ENCODE data around the gene TOP2B.

Gene TOP2B

DNA sequence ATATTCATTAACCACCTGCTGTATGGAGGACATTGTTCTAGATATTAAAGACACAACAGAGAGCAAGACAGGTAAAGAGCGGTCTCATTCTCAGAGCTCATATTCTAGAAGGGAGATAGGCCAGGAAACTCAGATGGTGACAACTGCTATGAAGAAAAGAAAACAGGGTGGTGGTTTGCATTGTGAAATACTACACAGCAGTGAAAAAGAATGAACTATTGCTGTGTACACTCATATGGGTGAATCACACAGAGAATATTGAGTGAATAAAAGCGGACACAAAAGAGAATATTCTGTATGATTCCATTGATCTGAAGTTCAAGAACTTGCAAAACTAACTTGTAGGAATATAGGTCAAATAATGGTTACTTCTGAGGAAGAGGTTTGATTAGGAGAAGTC is 76.7 kb downstream of the TOP2B start:
- no peak overlapping the region for H3K27ac ChIP-seq (ENCODE audit: low read length, poor library complexity, severe bottlenecking)
- peaks cover 0 to 15% of the 10 kb centered on the region in 2 experiments for H3K27me3 ChIP-seq (ENCODE audit: control insufficient read depth in 1 of 2, insufficient read depth in 1 of 2, low read length in 2 of 2)
- H4K8ac ChIP-seq (ENCODE audit: low read length), result no peak overlapping the region
- H2AFZ ChIP-seq (ENCODE audit: low read depth, low read length), result no peak overlapping the region
- no peak overlapping the region for H2BK12ac ChIP-seq (ENCODE audit: low read length in 2 of 2)
- peaks cover 10% of the 10 kb centered on the region for H3K4me1 ChIP-seq (ENCODE audit: control insufficient read depth, insufficient read depth, low read depth, low read length)
- no peak overlapping the region for H2BK120ac ChIP-seq (ENCODE audit: low read depth, low read length)
- H3K23ac ChIP-seq (ENCODE audit: low read length in 2 of 2), result no peak overlapping the region
- H3K36me3 ChIP-seq (ENCODE audit: control insufficient read depth in 1 of 2, insufficient read depth in 2 of 2, low read depth in 1 of 2, low read length in 2 of 2), result no peaks in the 10 kb centered on the region
- H3K79me1 ChIP-seq (replicated peaks; ENCODE audit: low read length, poor library complexity, severe bottlenecking), result no peaks in the 10 kb centered on the region
- no peaks in the 10 kb centered on the region for H3K9me3 ChIP-seq (ENCODE audit: control insufficient read depth, low read length)
- no peak overlapping the region for H2AK5ac ChIP-seq (ENCODE audit: low read length, severe bottlenecking)
- H3K4me3 ChIP-seq (ENCODE audit: insufficient read depth in 1 of 2, low read depth in 1 of 2, low read length in 2 of 2), result no peak overlapping the region
- no peak overlapping the region for H4K91ac ChIP-seq (ENCODE audit: low read length)
- H3K9ac ChIP-seq (ENCODE audit: low read length), result no peak overlapping the region
- no peak overlapping the region for H3K18ac ChIP-seq (ENCODE audit: low read depth in 1 of 2, low read length in 2 of 2)
- H2BK15ac ChIP-seq (ENCODE audit: low read depth, poor library complexity, severe bottlenecking), result no peak overlapping the region
- H3K4ac ChIP-seq (ENCODE audit: low read depth in 1 of 2, low read length in 2 of 2), result no peak overlapping the region
- no peak overlapping the region for H2BK5ac ChIP-seq (ENCODE audit: low read depth, low read length, poor library complexity, severe bottlenecking)
- no peak overlapping the region for H3K4me2 ChIP-seq (ENCODE audit: low read length, poor library complexity, severe bottlenecking)
- H3K14ac ChIP-seq (ENCODE audit: low read length in 2 of 2), result no peak overlapping the region
- DNase-seq, result no peak
- WGBS, result 99% methylated on average over 2 of the region's 2 CpGs

DNA sequence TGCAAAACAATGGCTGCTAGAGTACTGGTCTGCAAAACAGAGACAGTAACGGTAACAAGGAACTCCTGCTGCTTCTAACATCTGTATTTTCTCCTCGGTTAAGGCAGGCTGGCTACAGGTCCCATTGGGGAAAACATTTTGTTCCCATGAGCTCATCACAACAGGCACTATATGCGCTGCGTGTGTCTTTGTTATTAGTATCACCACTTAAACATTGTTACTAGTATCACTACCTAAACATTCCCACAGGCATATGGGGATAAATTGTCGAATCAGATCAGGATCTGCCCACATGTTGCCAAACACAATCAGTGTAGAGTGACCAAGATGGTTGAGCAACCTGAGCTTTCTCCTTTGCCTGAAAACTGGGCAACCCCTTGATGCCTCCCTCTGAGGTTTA is 77.2 kb downstream of the TOP2B start:
- no peak overlapping the region for H3K4ac ChIP-seq (ENCODE audit: low read depth in 1 of 2, low read length in 2 of 2)
- no peak overlapping the region for H2BK15ac ChIP-seq (ENCODE audit: low read depth, poor library complexity, severe bottlenecking)
- H2BK120ac ChIP-seq (ENCODE audit: low read depth, low read length), result no peak overlapping the region
- no peak overlapping the region for H3K27ac ChIP-seq (ENCODE audit: low read length, poor library complexity, severe bottlenecking)
- no peaks in the 10 kb centered on the region for H3K79me1 ChIP-seq (replicated peaks; ENCODE audit: low read length, poor library complexity, severe bottlenecking)
- WGBS, result 14% methylated on average over 5 of the region's 5 CpGs
- no peak overlapping the region for H3K18ac ChIP-seq (ENCODE audit: low read depth in 1 of 2, low read length in 2 of 2)
- H2BK12ac ChIP-seq (ENCODE audit: low read length in 2 of 2), result peak overlapping the region in 1 of 2 experiments; percentile 1
- H3K4me3 ChIP-seq (ENCODE audit: insufficient read depth in 1 of 2, low read depth in 1 of 2, low read length in 2 of 2), result no peak overlapping the region
- H2AK5ac ChIP-seq (ENCODE audit: low read length, severe bottlenecking), result no peak overlapping the region
- H3K23ac ChIP-seq (ENCODE audit: low read length in 2 of 2), result no peak overlapping the region
- no peak overlapping the region for H2BK5ac ChIP-seq (ENCODE audit: low read depth, low read length, poor library complexity, severe bottlenecking)
- no peak overlapping the region for H4K8ac ChIP-seq (ENCODE audit: low read length)
- H3K9me3 ChIP-seq (ENCODE audit: control insufficient read depth, low read length), result no peaks in the 10 kb centered on the region
- H3K27me3 ChIP-seq (ENCODE audit: control insufficient read depth in 1 of 2, insufficient read depth in 1 of 2, low read length in 2 of 2), result peaks cover 0 to 15% of the 10 kb centered on the region in 2 experiments
- no peak overlapping the region for H3K14ac ChIP-seq (ENCODE audit: low read length in 2 of 2)
- H2AFZ ChIP-seq (ENCODE audit: low read depth, low read length), result no peak overlapping the region
- peaks cover 10% of the 10 kb centered on the region for H3K4me1 ChIP-seq (ENCODE audit: control insufficient read depth, insufficient read depth, low read depth, low read length)
- H3K36me3 ChIP-seq (ENCODE audit: control insufficient read depth in 1 of 2, insufficient read depth in 2 of 2, low read depth in 1 of 2, low read length in 2 of 2), result no peaks in the 10 kb centered on the region
- H3K9ac ChIP-seq (ENCODE audit: low read length), result no peak overlapping the region
- DNase-seq, result peak; percentile 94
- H3K4me2 ChIP-seq (ENCODE audit: low read length, poor library complexity, severe bottlenecking), result no peak overlapping the region
- no peak overlapping the region for H4K91ac ChIP-seq (ENCODE audit: low read length)

DNA sequence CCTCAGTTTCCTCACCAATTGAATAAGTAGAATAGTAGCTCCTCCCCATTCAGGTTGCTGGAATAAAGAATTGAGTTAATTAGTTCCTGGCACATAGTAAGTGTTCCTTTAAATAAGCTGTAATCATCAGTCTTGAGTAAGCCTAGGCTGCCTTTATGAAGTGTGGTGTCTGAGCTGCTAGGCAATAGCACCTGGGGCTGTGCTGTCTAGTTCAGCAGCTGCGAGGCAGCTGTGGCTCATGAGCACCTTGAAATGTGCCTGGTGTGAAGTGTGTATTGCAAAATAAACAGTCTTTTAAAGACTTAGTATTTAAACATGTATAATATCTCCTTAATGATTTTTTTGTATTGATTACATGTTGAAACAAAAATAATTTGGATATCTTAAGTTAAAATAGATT is 77.6 kb downstream of the TOP2B start:
- no peak overlapping the region for H3K27ac ChIP-seq (ENCODE audit: low read length, poor library complexity, severe bottlenecking)
- no peak overlapping the region for H2BK15ac ChIP-seq (ENCODE audit: low read depth, poor library complexity, severe bottlenecking)
- peak overlapping the region; percentile 77 to 80 for H2BK12ac ChIP-seq (ENCODE audit: low read length in 2 of 2)
- no peak overlapping the region for H3K9ac ChIP-seq (ENCODE audit: low read length)
- peak overlapping the region in 1 of 2 experiments; percentile 16 for H3K18ac ChIP-seq (ENCODE audit: low read depth in 1 of 2, low read length in 2 of 2)
- no peak overlapping the region for H2BK120ac ChIP-seq (ENCODE audit: low read depth, low read length)
- no peak overlapping the region for H2AFZ ChIP-seq (ENCODE audit: low read depth, low read length)
- no peaks in the 10 kb centered on the region for H3K36me3 ChIP-seq (ENCODE audit: control insufficient read depth in 1 of 2, insufficient read depth in 2 of 2, low read depth in 1 of 2, low read length in 2 of 2)
- no peak overlapping the region for H4K91ac ChIP-seq (ENCODE audit: low read length)
- peaks cover 0 to 15% of the 10 kb centered on the region in 2 experiments for H3K27me3 ChIP-seq (ENCODE audit: control insufficient read depth in 1 of 2, insufficient read depth in 1 of 2, low read length in 2 of 2)
- no peak overlapping the region for H3K23ac ChIP-seq (ENCODE audit: low read length in 2 of 2)
- no peak overlapping the region for H3K14ac ChIP-seq (ENCODE audit: low read length in 2 of 2)
- no peak overlapping the region for H3K4me3 ChIP-seq (ENCODE audit: insufficient read depth in 1 of 2, low read depth in 1 of 2, low read length in 2 of 2)
- no peaks in the 10 kb centered on the region for H3K9me3 ChIP-seq (ENCODE audit: control insufficient read depth, low read length)
- peaks cover 11% of the 10 kb centered on the region for H3K4me1 ChIP-seq (ENCODE audit: control insufficient read depth, insufficient read depth, low read depth, low read length)
- no peak overlapping the region for H3K4ac ChIP-seq (ENCODE audit: low read depth in 1 of 2, low read length in 2 of 2)
- H3K4me2 ChIP-seq (ENCODE audit: low read length, poor library complexity, severe bottlenecking), result no peak overlapping the region
- H2AK5ac ChIP-seq (ENCODE audit: low read length, severe bottlenecking), result no peak overlapping the region
- H3K79me1 ChIP-seq (replicated peaks; ENCODE audit: low read length, poor library complexity, severe bottlenecking), result no peaks in the 10 kb centered on the region
- DNase-seq, result peak; percentile 65
- WGBS, result no CpG with 5 or more reads among the region's 1 CpG
- no peak overlapping the region for H4K8ac ChIP-seq (ENCODE audit: low read length)
- H2BK5ac ChIP-seq (ENCODE audit: low read depth, low read length, poor library complexity, severe bottlenecking), result no peak overlapping the region

DNA sequence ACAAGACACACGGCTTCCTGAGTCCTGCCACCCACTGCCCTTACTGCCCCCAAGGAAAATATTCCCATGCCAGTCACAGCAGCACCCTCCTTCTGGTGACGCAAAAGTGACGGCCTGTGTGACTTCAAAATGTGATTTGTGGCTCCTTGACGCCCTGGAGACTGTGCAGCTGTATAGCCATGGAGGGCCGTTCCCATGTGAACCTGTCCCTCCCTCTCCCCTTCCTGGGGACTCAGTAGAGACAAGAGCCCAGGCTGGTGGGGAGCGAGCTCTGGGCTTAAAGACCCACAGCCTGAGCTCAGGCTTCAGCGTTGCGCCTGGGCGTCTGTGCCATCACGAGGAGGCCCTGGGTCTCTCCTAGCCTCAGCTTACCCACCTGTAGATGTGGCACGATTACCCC is 78.2 kb downstream of the TOP2B start:
- Histone ChIP-seq H3K9ac (ENCODE audit: low read length) (no peak overlapping the region), H2BK12ac (ENCODE audit: low read length in 2 of 2) (peak overlapping the region; percentile 77 to 80), H2BK5ac (ENCODE audit: low read depth, low read length, poor library complexity, severe bottlenecking) (no peak overlapping the region), H3K9me3 (ENCODE audit: control insufficient read depth, low read length) (no peaks in the 10 kb centered on the region), H4K91ac (ENCODE audit: low read length) (peak overlapping the region; percentile 90), H3K18ac (ENCODE audit: low read depth in 1 of 2, low read length in 2 of 2) (peak overlapping the region; percentile 24 to 52), H3K14ac (ENCODE audit: low read length in 2 of 2) (peak overlapping the region in 1 of 2 experiments; percentile 69), H4K8ac (ENCODE audit: low read length) (no peak overlapping the region), H3K4ac (ENCODE audit: low read depth in 1 of 2, low read length in 2 of 2) (peak overlapping the region in 1 of 2 experiments; percentile 65), H3K27ac (ENCODE audit: low read length, poor library complexity, severe bottlenecking) (no peak overlapping the region), H3K23ac (ENCODE audit: low read length in 2 of 2) (no peak overlapping the region), H2BK15ac (ENCODE audit: low read depth, poor library complexity, severe bottlenecking) (no peak overlapping the region), H2AK5ac (ENCODE audit: low read length, severe bottlenecking) (no peak overlapping the region), H2BK120ac (ENCODE audit: low read depth, low read length) (peak overlapping the region; percentile 69), H3K4me3 (ENCODE audit: insufficient read depth in 1 of 2, low read depth in 1 of 2, low read length in 2 of 2) (no peak overlapping the region), H3K4me1 (ENCODE audit: control insufficient read depth, insufficient read depth, low read depth, low read length) (peaks cover 11% of the 10 kb centered on the region), H3K4me2 (ENCODE audit: low read length, poor library complexity, severe bottlenecking) (no peak overlapping the region), H3K36me3 (ENCODE audit: control insufficient read depth in 1 of 2, insufficient read depth in 2 of 2, low read depth in 1 of 2, low read length in 2 of 2) (no peaks in the 10 kb centered on the region), H3K27me3 (ENCODE audit: control insufficient read depth in 1 of 2, insufficient read depth in 1 of 2, low read length in 2 of 2) (peaks cover 0 to 15% of the 10 kb centered on the region in 2 experiments), H2AFZ (ENCODE audit: low read depth, low read length) (no peak overlapping the region), H3K79me1 (replicated peaks; ENCODE audit: low read length, poor library complexity, severe bottlenecking) (no peaks in the 10 kb centered on the region)
- WGBS, result 85% methylated on average over 11 of the region's 11 CpGs
- DNase-seq, result no peak
